ENCODE data around the gene WHAMM. TPM values are rescaled to one million over a fixed set of nuclear protein-coding genes. Genes with fewer than 3 reads are reported as not detected.
"Not testable (repeated sequence)": the region's sequence is repeated elsewhere in the genome, so short reads cannot be mapped to it uniquely, and the experiment has no call there.

Gene WHAMM
- 7.2 and 8.3 TPM in 2 replicates for total RNA-seq (2014; rRNA removed; shearing (Covaris generic); ENCODE audit: low replicate concordance)

DNA sequence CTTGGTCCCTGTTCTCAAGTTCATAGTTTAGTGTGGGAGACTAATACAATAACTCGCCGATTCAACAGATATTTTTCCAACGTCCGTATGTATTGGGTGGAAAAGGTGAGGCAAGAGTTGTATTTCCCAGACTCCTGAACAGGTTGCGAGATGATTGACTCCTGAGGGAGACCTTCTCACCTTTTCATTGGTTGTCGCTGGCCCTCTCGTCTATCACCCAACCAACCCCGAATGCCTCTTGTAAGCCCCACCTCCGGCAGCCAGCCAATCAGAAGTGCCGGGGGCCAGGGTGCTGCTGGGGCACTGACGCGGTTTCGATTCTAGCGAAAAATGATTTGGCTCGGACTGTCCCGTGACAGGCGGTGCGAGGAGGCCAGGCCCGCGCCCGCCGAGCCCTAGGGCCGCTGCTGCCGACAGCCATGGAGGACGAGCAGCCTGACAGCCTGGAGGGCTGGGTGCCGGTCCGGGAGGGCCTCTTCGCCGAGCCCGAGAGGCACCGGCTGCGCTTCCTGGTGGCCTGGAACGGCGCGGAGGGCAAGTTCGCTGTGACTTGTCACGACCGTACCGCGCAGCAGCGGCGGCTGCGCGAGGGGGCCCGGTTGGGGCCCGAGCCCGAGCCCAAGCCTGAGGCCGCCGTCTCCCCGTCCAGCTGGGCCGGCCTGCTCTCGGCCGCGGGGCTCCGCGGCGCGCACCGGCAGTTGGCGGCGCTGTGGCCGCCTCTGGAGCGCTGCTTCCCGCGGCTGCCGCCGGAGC, at the start of gene WHAMM:
TSS of gene WHAMM (plus strand) at position 321 of the 753 bp plus-strand sequence. CDS start at position 420, 99 bp downstream.
- no peaks in the 10 kb centered on the region for H3K9me2 ChIP-seq (replicated peaks; ENCODE audit: insufficient read depth, low read length)
- H3K4me3 ChIP-seq (ENCODE audit: low read length), result peak within 1 kb of the TSS; percentile 76
- DNase-seq, result peak; percentile 99
- H3K9ac ChIP-seq (ENCODE audit: low read length), result peak within 1 kb of the TSS; percentile 89
- peaks cover 44% of the 10 kb centered on the region for H3K79me2 ChIP-seq (ENCODE audit: low read length)
- peak within 1 kb of the TSS; percentile 87 for H3K4me2 ChIP-seq (ENCODE audit: low read depth, low read length, poor library complexity, severe bottlenecking)
- H3K36me3 ChIP-seq (ENCODE audit: insufficient read depth, low read length), result peaks cover 20% of the 10 kb centered on the region
- peak within 1 kb of the TSS; percentile 91 for H3K27ac ChIP-seq (ENCODE audit: low read length)
- H4K20me1 ChIP-seq (ENCODE audit: insufficient read depth, low read depth, low read length), result peaks cover 16% of the 10 kb centered on the region
- H3K27me3 ChIP-seq (ENCODE audit: low read length), result no peaks in the 10 kb centered on the region
- H2AFZ ChIP-seq (ENCODE audit: low read length), result peak within 1 kb of the TSS; percentile 86
- peaks cover 58% of the 10 kb centered on the region for H3K4me1 ChIP-seq (ENCODE audit: low read length)
- no peaks in the 10 kb centered on the region for H3K9me3 ChIP-seq (ENCODE audit: low read length)

- no peak for DNase-seq
- Histone ChIP-seq H3K9me2 (replicated peaks; ENCODE audit: insufficient read depth, low read length) (no peaks in the 10 kb centered on the region), H3K9ac (ENCODE audit: low read length) (no peak overlapping the region), H3K9me3 (ENCODE audit: low read length) (no peaks in the 10 kb centered on the region), H3K36me3 (ENCODE audit: insufficient read depth, low read length) (peaks cover 8% of the 10 kb centered on the region), H3K4me1 (ENCODE audit: low read length) (no peaks in the 10 kb centered on the region), H3K4me2 (ENCODE audit: low read depth, low read length, poor library complexity, severe bottlenecking) (no peak overlapping the region), H3K79me2 (ENCODE audit: low read length) (peaks cover 2% of the 10 kb centered on the region; the same call in 1 of the 2 replicates), H3K27me3 (ENCODE audit: low read length) (no peaks in the 10 kb centered on the region), H3K4me3 (ENCODE audit: low read length) (no peak overlapping the region), H4K20me1 (ENCODE audit: insufficient read depth, low read depth, low read length) (0 out of 2 replicates have a peak, but pooled peaks cover 4% of the 10 kb centered on the region), H2AFZ (ENCODE audit: low read length) (no peak overlapping the region), H3K27ac (ENCODE audit: low read length) (no peak overlapping the region)
These were observed 45.9 kb upstream of the WHAMM start for GRCh38 chr15:82763361-82764116.

- H3K4me2 ChIP-seq (ENCODE audit: low read depth, low read length, poor library complexity, severe bottlenecking), result no peak overlapping the region
- 0 out of 2 replicates have a peak, but pooled peaks cover 4% of the 10 kb centered on the region for H4K20me1 ChIP-seq (ENCODE audit: insufficient read depth, low read depth, low read length)
- H3K4me3 ChIP-seq (ENCODE audit: low read length), result no peak overlapping the region
- H3K79me2 ChIP-seq (ENCODE audit: low read length), result no peaks in the 10 kb centered on the region; the same call in 1 of the 2 replicates
- no peaks in the 10 kb centered on the region for H3K27me3 ChIP-seq (ENCODE audit: low read length)
- no peaks in the 10 kb centered on the region for H3K4me1 ChIP-seq (ENCODE audit: low read length)
- H3K36me3 ChIP-seq (ENCODE audit: insufficient read depth, low read length), result peaks cover 2% of the 10 kb centered on the region
- no peak overlapping the region for H2AFZ ChIP-seq (ENCODE audit: low read length)
- H3K9me2 ChIP-seq (replicated peaks; ENCODE audit: insufficient read depth, low read length), result no peaks in the 10 kb centered on the region
- H3K27ac ChIP-seq (ENCODE audit: low read length), result no peak overlapping the region
- no peaks in the 10 kb centered on the region for H3K9me3 ChIP-seq (ENCODE audit: low read length)
- DNase-seq, result no peak
- H3K9ac ChIP-seq (ENCODE audit: low read length), result no peak overlapping the region
These were observed 45.3 kb upstream of the WHAMM start for GRCh38 chr15:82764117-82764490.

DNA sequence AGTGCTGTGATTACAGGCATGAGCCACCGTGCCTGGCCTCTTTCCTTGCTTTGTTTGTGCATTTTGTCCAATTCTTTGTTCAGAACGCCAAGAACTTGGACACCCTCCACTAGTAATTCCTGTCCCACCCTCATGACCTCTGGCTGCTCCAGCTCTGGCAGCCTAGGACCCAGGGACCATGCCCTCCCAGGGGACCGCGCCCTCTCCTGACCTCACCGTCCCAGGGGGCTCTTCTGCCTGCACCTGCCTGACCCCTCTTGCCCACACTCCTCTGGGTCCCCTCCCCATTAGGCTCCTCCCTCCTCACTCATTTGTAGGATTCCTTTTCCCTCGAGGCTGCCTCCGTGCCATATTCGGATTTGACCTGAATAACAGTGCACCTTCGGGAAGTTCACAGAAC, 44.7 kb upstream of the WHAMM start:
- Histone ChIP-seq H3K9me2 (replicated peaks; ENCODE audit: insufficient read depth, low read length) (no peaks in the 10 kb centered on the region), H3K79me2 (ENCODE audit: low read length) (no peaks in the 10 kb centered on the region; the same call in 1 of the 2 replicates), H3K9me3 (ENCODE audit: low read length) (no peaks in the 10 kb centered on the region), H3K4me2 (ENCODE audit: low read depth, low read length, poor library complexity, severe bottlenecking) (no peak overlapping the region), H4K20me1 (ENCODE audit: insufficient read depth, low read depth, low read length) (0 out of 2 replicates have a peak, but pooled peaks cover 4% of the 10 kb centered on the region), H3K27ac (ENCODE audit: low read length) (no peak overlapping the region), H3K4me1 (ENCODE audit: low read length) (no peaks in the 10 kb centered on the region), H2AFZ (ENCODE audit: low read length) (no peak overlapping the region), H3K9ac (ENCODE audit: low read length) (no peak overlapping the region), H3K27me3 (ENCODE audit: low read length) (no peaks in the 10 kb centered on the region), H3K4me3 (ENCODE audit: low read length) (no peak overlapping the region), H3K36me3 (ENCODE audit: insufficient read depth, low read length) (no peaks in the 10 kb centered on the region; the same call in none of the 2 replicates)
- no peak for DNase-seq

- H3K36me3 ChIP-seq (ENCODE audit: insufficient read depth, low read length), result not testable (repeated sequence)
These were observed 43.2 kb upstream of the WHAMM start for GRCh38 chr15:82766201-82766600.

GRCh38 chr15:82767163-82767829, 42.1 kb upstream of the WHAMM start:
- Histone ChIP-seq H3K9me2 (replicated peaks; ENCODE audit: insufficient read depth, low read length) (no peaks in the 10 kb centered on the region), H2AFZ (ENCODE audit: low read length) (no peak overlapping the region), H3K4me1 (ENCODE audit: low read length) (no peaks in the 10 kb centered on the region), H3K4me2 (ENCODE audit: low read depth, low read length, poor library complexity, severe bottlenecking) (no peak overlapping the region), H3K9me3 (ENCODE audit: low read length) (no peaks in the 10 kb centered on the region), H3K79me2 (ENCODE audit: low read length) (no peaks in the 10 kb centered on the region), H3K9ac (ENCODE audit: low read length) (no peak overlapping the region), H3K27ac (ENCODE audit: low read length) (no peak overlapping the region), H4K20me1 (ENCODE audit: insufficient read depth, low read depth, low read length) (0 out of 2 replicates have a peak, but pooled peaks cover 4% of the 10 kb centered on the region), H3K36me3 (ENCODE audit: insufficient read depth, low read length) (no peaks in the 10 kb centered on the region; the same call in 1 of the 2 replicates), H3K4me3 (ENCODE audit: low read length) (no peak overlapping the region), H3K27me3 (ENCODE audit: low read length) (no peaks in the 10 kb centered on the region)
- no peak for DNase-seq

More at GRCh38 chr15:82766201-82766600, 43.2 kb upstream of the WHAMM start:
- not testable (repeated sequence) for H3K27ac ChIP-seq (ENCODE audit: low read length); H3K79me2 ChIP-seq (ENCODE audit: low read length); H3K9me2 ChIP-seq (replicated peaks; ENCODE audit: insufficient read depth, low read length); H3K4me3 ChIP-seq (ENCODE audit: low read length); H3K4me2 ChIP-seq (ENCODE audit: low read depth, low read length, poor library complexity, severe bottlenecking); H3K27me3 ChIP-seq (ENCODE audit: low read length); H3K4me1 ChIP-seq (ENCODE audit: low read length); H3K9ac ChIP-seq (ENCODE audit: low read length); H4K20me1 ChIP-seq (ENCODE audit: insufficient read depth, low read depth, low read length); DNase-seq; H2AFZ ChIP-seq (ENCODE audit: low read length); H3K9me3 ChIP-seq (ENCODE audit: low read length)

DNA sequence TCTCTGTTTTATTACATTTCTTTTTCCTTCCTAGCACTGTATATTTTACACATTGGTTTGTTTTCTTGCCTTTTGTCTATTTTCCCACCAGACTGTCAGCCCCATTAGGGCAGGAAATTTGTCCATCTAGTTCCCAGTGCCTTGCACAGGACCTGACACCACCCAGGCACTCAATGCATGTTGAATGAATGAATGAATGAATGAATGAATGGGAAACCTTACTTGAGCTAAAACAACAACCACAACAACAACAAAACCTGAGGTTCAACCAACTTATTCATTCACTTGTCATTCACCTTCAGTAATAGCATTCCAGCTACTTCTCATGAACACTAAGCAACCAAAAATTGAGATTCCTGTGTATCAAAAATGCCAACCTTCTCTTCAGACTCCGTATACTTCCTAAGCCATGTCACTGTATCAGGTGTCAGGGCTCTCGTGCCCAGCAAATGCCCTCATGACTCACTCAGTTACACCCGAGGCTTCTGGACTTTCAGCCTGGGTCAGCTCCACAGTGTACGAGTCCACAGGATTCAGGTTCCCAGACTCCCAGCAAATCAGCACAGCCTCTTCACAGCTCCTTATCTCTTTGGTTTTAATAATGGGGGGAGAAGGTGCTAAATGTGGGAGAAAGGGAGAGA, 40.9 kb upstream of the WHAMM start:
- no peak for DNase-seq
- no peaks in the 10 kb centered on the region; the same call in 1 of the 2 replicates for H3K36me3 ChIP-seq (ENCODE audit: insufficient read depth, low read length)
- H3K27me3 ChIP-seq (ENCODE audit: low read length), result no peaks in the 10 kb centered on the region
- no peak overlapping the region for H3K4me3 ChIP-seq (ENCODE audit: low read length)
- H3K4me2 ChIP-seq (ENCODE audit: low read depth, low read length, poor library complexity, severe bottlenecking), result no peak overlapping the region
- 0 out of 2 replicates have a peak, but pooled peaks cover 4% of the 10 kb centered on the region for H4K20me1 ChIP-seq (ENCODE audit: insufficient read depth, low read depth, low read length)
- no peak overlapping the region for H3K27ac ChIP-seq (ENCODE audit: low read length)
- H3K9ac ChIP-seq (ENCODE audit: low read length), result no peak overlapping the region
- no peaks in the 10 kb centered on the region for H3K9me3 ChIP-seq (ENCODE audit: low read length)
- H2AFZ ChIP-seq (ENCODE audit: low read length), result no peak overlapping the region
- H3K9me2 ChIP-seq (replicated peaks; ENCODE audit: insufficient read depth, low read length), result no peaks in the 10 kb centered on the region
- H3K79me2 ChIP-seq (ENCODE audit: low read length), result no peaks in the 10 kb centered on the region
- no peaks in the 10 kb centered on the region for H3K4me1 ChIP-seq (ENCODE audit: low read length)

All from Karpas-422 (cell line).